MM.1S (cell line): ENCODE results near the gene ITIH3.

Experiments used
- CTCF ChIP-seq: fragments of 300-600 bp; sonication (generic); IDR thresholded peaks from 2 replicates; pipeline ENCODE4 v1.5.1; 2016; ENCODE audit warnings: antibody characterized with exemption, low read length, mixed read lengths
- EZH2 ChIP-seq: fragments of 300-600 bp; sonication (generic); optimal IDR thresholded peaks from 2 replicates; pipeline ENCODE3; 2017; ENCODE audit warnings: low read depth, mild to moderate bottlenecking, antibody characterized with exemption, low read length, mixed read lengths

GRCh38 chr3:52839268-52839575 lies 44.6 kb downstream of the ITIH3 start:
- TF ChIP-seq EZH2 (no peak), CTCF (no peak)
